HG03521 (cell line): Measurements from ENCODE around the gene RGPD8.
"Not testable (repeated sequence)": the region's sequence is repeated elsewhere in the genome, so short reads cannot be mapped to it uniquely, and the experiment has no call there.

Source experiments
- ATAC-seq: cut with Tn5 transposase; IDR thresholded peaks from one replicate; pipeline ENCODE4 v1.9.1; 2021; ENCODE audit warnings: mild to moderate bottlenecking, moderate library complexity; ENCODE audit not compliant: unreplicated experiment

The RGPD8 gene

GRCh38 chr2:112435716-112436431, 2.4 kb upstream of the RGPD8 start:
- not testable (repeated sequence) for ATAC-seq

- ATAC-seq: not testable (repeated sequence)
Observed at GRCh38 chr2:112434890-112435715, 1.7 kb upstream of the RGPD8 start.

- no peak for ATAC-seq
Observed at GRCh38 chr2:112433932-112434730, 686 bp upstream of the RGPD8 start.

GRCh38 chr2:112432735-112433479, 538 bp downstream of the RGPD8 start:
- not testable (repeated sequence) for ATAC-seq

- ATAC-seq: not testable (repeated sequence)
Observed at GRCh38 chr2:112432390-112432734, 1.1 kb downstream of the RGPD8 start.

- not testable (repeated sequence) for ATAC-seq
Observed at GRCh38 chr2:112431587-112432295, 1.7 kb downstream of the RGPD8 start.

GRCh38 chr2:112424553-112424952, 8.9 kb downstream of the RGPD8 start:
- ATAC-seq: not testable (repeated sequence)

- not testable (repeated sequence) for ATAC-seq
Observed at GRCh38 chr2:112416860-112417259, 16.6 kb downstream of the RGPD8 start.

GRCh38 chr2:112360055-112360454, 73.4 kb downstream of the RGPD8 start:
- ATAC-seq: not testable (repeated sequence)

- not testable (repeated sequence) for ATAC-seq
Observed at GRCh38 chr2:112354335-112354734, 79.1 kb downstream of the RGPD8 start.

GRCh38 chr2:112352809-112353603, 80.4 kb downstream of the RGPD8 start:
- not testable (repeated sequence) for ATAC-seq

- ATAC-seq: not testable (repeated sequence)
Observed at GRCh38 chr2:112352292-112352691, 81.2 kb downstream of the RGPD8 start.

GRCh38 chr2:112345030-112346027, 88.1 kb downstream of the RGPD8 start:
- ATAC-seq: no peak

GRCh38 chr2:112343827-112344585, 89.4 kb downstream of the RGPD8 start:
- no peak for ATAC-seq

GRCh38 chr2:112342067-112342550, 91.3 kb downstream of the RGPD8 start:
- ATAC-seq: no peak

GRCh38 chr2:112340475-112341267, 92.8 kb downstream of the RGPD8 start:
- no peak for ATAC-seq
